HL-60 (cell line): ENCODE measurements around the gene GGA1.

Source experiments
- TF ChIP-seq, protein P1 (sequence below): IDR thresholded peaks from one replicate; pipeline ENCODE4 v1.5.1; 2011; ENCODE audit warnings: low read length, control low read depth, inconsistent platforms; ENCODE audit not compliant: insufficient read depth
- TF ChIP-seq, protein P2 (sequence below): IDR thresholded peaks from 2 replicates; pipeline ENCODE4 v1.6.1; 2012; ENCODE audit warnings: low read depth; ENCODE audit not compliant: insufficient replicate concordance

DNA sequence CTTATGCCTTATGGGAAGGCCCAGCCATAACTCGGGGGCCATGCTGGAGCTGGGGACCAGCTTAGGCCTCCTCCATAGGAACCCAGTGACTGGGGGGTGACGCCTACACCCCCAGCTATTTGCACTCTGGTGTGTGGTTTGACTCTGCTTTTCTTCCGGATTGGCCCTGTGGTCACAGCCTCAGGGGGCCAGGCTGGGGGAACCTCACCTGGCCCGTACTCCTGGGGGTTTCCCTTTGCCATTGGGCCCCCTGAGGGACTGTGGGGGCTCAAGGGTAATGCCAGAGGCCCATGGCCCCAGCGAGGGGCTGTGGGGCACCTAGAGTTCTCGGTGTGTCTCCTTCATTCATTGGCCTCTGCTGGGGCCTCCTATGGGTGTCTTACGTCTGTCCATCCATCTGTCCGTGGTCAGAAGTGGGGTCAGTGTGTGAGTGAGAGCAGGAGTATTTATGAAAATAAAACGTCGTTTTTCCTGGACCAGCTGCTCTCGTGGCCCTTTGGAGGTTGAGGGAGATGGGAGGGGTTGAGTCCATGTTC lies 24.5 kb downstream of the GGA1 start:
- TF ChIP-seq, protein P1, sequence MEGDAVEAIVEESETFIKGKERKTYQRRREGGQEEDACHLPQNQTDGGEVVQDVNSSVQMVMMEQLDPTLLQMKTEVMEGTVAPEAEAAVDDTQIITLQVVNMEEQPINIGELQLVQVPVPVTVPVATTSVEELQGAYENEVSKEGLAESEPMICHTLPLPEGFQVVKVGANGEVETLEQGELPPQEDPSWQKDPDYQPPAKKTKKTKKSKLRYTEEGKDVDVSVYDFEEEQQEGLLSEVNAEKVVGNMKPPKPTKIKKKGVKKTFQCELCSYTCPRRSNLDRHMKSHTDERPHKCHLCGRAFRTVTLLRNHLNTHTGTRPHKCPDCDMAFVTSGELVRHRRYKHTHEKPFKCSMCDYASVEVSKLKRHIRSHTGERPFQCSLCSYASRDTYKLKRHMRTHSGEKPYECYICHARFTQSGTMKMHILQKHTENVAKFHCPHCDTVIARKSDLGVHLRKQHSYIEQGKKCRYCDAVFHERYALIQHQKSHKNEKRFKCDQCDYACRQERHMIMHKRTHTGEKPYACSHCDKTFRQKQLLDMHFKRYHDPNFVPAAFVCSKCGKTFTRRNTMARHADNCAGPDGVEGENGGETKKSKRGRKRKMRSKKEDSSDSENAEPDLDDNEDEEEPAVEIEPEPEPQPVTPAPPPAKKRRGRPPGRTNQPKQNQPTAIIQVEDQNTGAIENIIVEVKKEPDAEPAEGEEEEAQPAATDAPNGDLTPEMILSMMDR, result no peak
- TF ChIP-seq, protein P2, sequence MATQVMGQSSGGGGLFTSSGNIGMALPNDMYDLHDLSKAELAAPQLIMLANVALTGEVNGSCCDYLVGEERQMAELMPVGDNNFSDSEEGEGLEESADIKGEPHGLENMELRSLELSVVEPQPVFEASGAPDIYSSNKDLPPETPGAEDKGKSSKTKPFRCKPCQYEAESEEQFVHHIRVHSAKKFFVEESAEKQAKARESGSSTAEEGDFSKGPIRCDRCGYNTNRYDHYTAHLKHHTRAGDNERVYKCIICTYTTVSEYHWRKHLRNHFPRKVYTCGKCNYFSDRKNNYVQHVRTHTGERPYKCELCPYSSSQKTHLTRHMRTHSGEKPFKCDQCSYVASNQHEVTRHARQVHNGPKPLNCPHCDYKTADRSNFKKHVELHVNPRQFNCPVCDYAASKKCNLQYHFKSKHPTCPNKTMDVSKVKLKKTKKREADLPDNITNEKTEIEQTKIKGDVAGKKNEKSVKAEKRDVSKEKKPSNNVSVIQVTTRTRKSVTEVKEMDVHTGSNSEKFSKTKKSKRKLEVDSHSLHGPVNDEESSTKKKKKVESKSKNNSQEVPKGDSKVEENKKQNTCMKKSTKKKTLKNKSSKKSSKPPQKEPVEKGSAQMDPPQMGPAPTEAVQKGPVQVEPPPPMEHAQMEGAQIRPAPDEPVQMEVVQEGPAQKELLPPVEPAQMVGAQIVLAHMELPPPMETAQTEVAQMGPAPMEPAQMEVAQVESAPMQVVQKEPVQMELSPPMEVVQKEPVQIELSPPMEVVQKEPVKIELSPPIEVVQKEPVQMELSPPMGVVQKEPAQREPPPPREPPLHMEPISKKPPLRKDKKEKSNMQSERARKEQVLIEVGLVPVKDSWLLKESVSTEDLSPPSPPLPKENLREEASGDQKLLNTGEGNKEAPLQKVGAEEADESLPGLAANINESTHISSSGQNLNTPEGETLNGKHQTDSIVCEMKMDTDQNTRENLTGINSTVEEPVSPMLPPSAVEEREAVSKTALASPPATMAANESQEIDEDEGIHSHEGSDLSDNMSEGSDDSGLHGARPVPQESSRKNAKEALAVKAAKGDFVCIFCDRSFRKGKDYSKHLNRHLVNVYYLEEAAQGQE, result no peak
